Measurements from ENCODE around the gene TMEM229B. TPM values are rescaled to one million over a fixed set of nuclear protein-coding genes. Genes with fewer than 3 reads are reported as not detected.

TMEM229B gene
- total RNA-seq, 2 experiments from 2014 or later = 3.9 to 11.7 TPM

GRCh38 chr14:67444395-67444794, 44.1 kb downstream of the TMEM229B start:
- Histone ChIP-seq H3K4me1 (ENCODE audit: insufficient read depth, low read length, poor library complexity, severe bottlenecking) (peaks cover 6% of the 10 kb centered on the region), H3K4me2 (ENCODE audit: low read length) (no peak overlapping the region), H3K79me2 (ENCODE audit: insufficient read depth, low read depth, low read length) (no peaks in the 10 kb centered on the region), H2AFZ (ENCODE audit: low read length) (no peak overlapping the region), H4K20me1 (ENCODE audit: insufficient read depth, low read length) (no peaks in the 10 kb centered on the region), H3K9me2 (ENCODE audit: insufficient read depth, low read length) (no peaks in the 10 kb centered on the region), H3K4me3 (ENCODE audit: low read depth, low read length, poor library complexity, severe bottlenecking) (no peak overlapping the region), H3K9me3 (ENCODE audit: low read length) (no peaks in the 10 kb centered on the region), H3K36me3 (ENCODE audit: insufficient read depth, low read length) (no peaks in the 10 kb centered on the region), H3K27ac (ENCODE audit: low read depth, low read length, poor library complexity, severe bottlenecking) (no peak overlapping the region)
- intact Hi-C loops (cut with micrococcal nuclease; ENCODE audit: unreplicated experiment) = no loop called here
- no TSS peak for BruUV-seq (replicated peaks)
- DNase-seq (ENCODE audit: low spot score) = no peak
- ChIA-PET CTCF (ENCODE audit: unreplicated experiment) (no interaction called here), POLR2A (no interaction called here)
- TF ChIP-seq EZH2phosphoT487 (IDR thresholded peaks at IDR 0.05; ENCODE audit: borderline replicate concordance, low read depth, low read length) (no peak), CTCF (conservative IDR thresholded peaks at IDR 0.05; ENCODE audit: low read length) (no peak)

GRCh38 chr14:67442139-67442906, 46.2 kb downstream of the TMEM229B start:
- intact Hi-C loops (cut with micrococcal nuclease; ENCODE audit: unreplicated experiment) = no loop called here

More at GRCh38 chr14:67442139-67442906, 46.2 kb downstream of the TMEM229B start:
- no peaks in the 10 kb centered on the region for H3K9me3 ChIP-seq (ENCODE audit: low read length)
- BruUV-seq (replicated peaks) = no TSS peak
- H3K4me1 ChIP-seq (ENCODE audit: insufficient read depth, low read length, poor library complexity, severe bottlenecking) = peaks cover 6% of the 10 kb centered on the region
- no peaks in the 10 kb centered on the region for H3K79me2 ChIP-seq (ENCODE audit: insufficient read depth, low read depth, low read length)
- H3K4me3 ChIP-seq (ENCODE audit: low read depth, low read length, poor library complexity, severe bottlenecking) = no peak overlapping the region
- H2AFZ ChIP-seq (ENCODE audit: low read length) = no peak overlapping the region
- no peaks in the 10 kb centered on the region for H4K20me1 ChIP-seq (ENCODE audit: insufficient read depth, low read length)
- H3K9me2 ChIP-seq (ENCODE audit: insufficient read depth, low read length) = no peaks in the 10 kb centered on the region
- ChIA-PET POLR2A (interaction anchor here (0.7 kb wide), 1 partner anchor 32 kb away, joined by 3 read pairs; no protein-coding TSS in a partner anchor), CTCF (ENCODE audit: unreplicated experiment) (no interaction called here)
- TF ChIP-seq EZH2phosphoT487 (IDR thresholded peaks at IDR 0.05; ENCODE audit: borderline replicate concordance, low read depth, low read length) = no peak
- TF ChIP-seq CTCF (conservative IDR thresholded peaks at IDR 0.05; ENCODE audit: low read length) = no peak
- no peak overlapping the region for H3K27ac ChIP-seq (ENCODE audit: low read depth, low read length, poor library complexity, severe bottlenecking)
- no peak overlapping the region for H3K4me2 ChIP-seq (ENCODE audit: low read length)
- no peaks in the 10 kb centered on the region for H3K36me3 ChIP-seq (ENCODE audit: insufficient read depth, low read length)
- DNase-seq (ENCODE audit: low spot score) = no peak

Data from OCI-LY7 (cell line).